Rectal smooth muscle tissue (tissue), 1 donor: Measurements from ENCODE around the gene TMEM147.
"Not testable (repeated sequence)": the region's sequence is repeated elsewhere in the genome, so short reads cannot be mapped to it uniquely, and the experiment has no call there.

Experiments
- H3K27ac ChIP-seq: one replicate; pipeline ENCODE4 v1.7.0; 2013; ENCODE audit warnings: low read depth, low read length, inconsistent platforms
- H3K27me3 ChIP-seq: one replicate; pipeline ENCODE4 v1.7.0; 2013; ENCODE audit warnings: low read length; ENCODE audit not compliant: control insufficient read depth, insufficient read depth
- H3K36me3 ChIP-seq: one replicate; pipeline ENCODE4 v1.7.0; 2013; ENCODE audit warnings: low read length; ENCODE audit not compliant: control insufficient read depth, insufficient read depth
- H3K4me1 ChIP-seq: one replicate; pipeline ENCODE4 v1.7.0; 2013; ENCODE audit warnings: low read length; ENCODE audit not compliant: control insufficient read depth, insufficient read depth
- H3K4me3 ChIP-seq: one replicate; pipeline ENCODE4 v1.7.0; 2013; ENCODE audit warnings: low read length
- H3K9ac ChIP-seq: one replicate; pipeline ENCODE4 v1.7.0; 2013; ENCODE audit warnings: low read length

TMEM147 gene

GRCh38 chr19:35592226-35592625 lies 46.8 kb downstream of the TMEM147 start:
- no peaks in the 10 kb centered on the region for H3K4me1 ChIP-seq
- no peaks in the 10 kb centered on the region for H3K27me3 ChIP-seq
- H3K9ac ChIP-seq, result no peak overlapping the region
- H3K4me3 ChIP-seq, result no peak overlapping the region
- no peaks in the 10 kb centered on the region for H3K36me3 ChIP-seq
- H3K27ac ChIP-seq, result no peak overlapping the region

GRCh38 chr19:35595026-35595425 lies 49.6 kb downstream of the TMEM147 start:
- H3K9ac ChIP-seq, H3K36me3 ChIP-seq, H3K27me3 ChIP-seq, H3K4me3 ChIP-seq, H3K27ac ChIP-seq, H3K4me1 ChIP-seq: not testable (repeated sequence)

GRCh38 chr19:35595928-35596327 lies 50.5 kb downstream of the TMEM147 start:
- Histone ChIP-seq H3K27me3 (no peaks in the 10 kb centered on the region), H3K4me1 (no peaks in the 10 kb centered on the region)

GRCh38 chr19:35596366-35596999 lies 51.1 kb downstream of the TMEM147 start:
- Histone ChIP-seq H3K4me3 (no peak overlapping the region), H3K27me3 (no peaks in the 10 kb centered on the region), H3K27ac (no peak overlapping the region), H3K9ac (no peak overlapping the region), H3K4me1 (no peaks in the 10 kb centered on the region), H3K36me3 (no peaks in the 10 kb centered on the region)

More at GRCh38 chr19:35595928-35596327, 50.5 kb downstream of the TMEM147 start:
- H3K9ac ChIP-seq, result no peak overlapping the region
- H3K27ac ChIP-seq, result no peak overlapping the region
- H3K36me3 ChIP-seq, result no peaks in the 10 kb centered on the region
- H3K4me3 ChIP-seq, result no peak overlapping the region
